OCI-LY3 (cell line): ENCODE results near the gene ACSF3.

Experiments used
- EZH2phosphoT487 ChIP-seq: fragments of 200-600 bp; shearing (Covaris generic); IDR thresholded peaks from 2 replicates; pipeline ENCODE4 v1.6.1; 2018; ENCODE audit warnings: antibody characterized with exemption, mixed run types, low read depth
- TF ChIP-seq, protein P1 (sequence below): fragments of 200-600, 300-600 bp; sonication (generic); IDR thresholded peaks from 2 replicates; pipeline ENCODE4 v1.5.1; 2014; ENCODE audit warnings: antibody characterized with exemption, low read length, low read depth

DNA sequence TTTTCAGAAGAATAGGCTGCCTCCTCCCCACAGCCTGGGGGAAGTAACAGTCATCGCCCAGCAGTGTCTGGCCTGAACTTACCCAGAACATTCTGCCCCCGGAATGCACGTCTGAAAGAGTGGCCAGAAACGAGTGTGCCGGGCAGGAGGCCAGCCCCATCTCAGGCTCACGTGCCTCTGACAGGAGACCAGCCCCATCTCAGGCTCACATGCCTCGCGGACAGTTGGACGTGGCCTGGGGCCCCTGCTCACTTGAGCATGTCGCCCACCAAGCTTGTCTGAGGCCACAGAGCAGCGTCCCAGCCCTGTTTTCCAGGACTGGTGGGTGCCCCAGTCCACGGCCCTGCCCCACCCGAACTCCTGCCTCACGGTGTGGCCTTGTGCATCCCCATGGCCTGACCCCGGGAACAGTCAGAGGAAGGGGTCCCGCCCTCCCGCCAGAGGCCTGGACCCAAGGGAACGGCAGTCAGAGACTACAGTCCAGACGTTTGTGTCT lies 61.6 kb downstream of the ACSF3 start:
- TF ChIP-seq, protein P1, sequence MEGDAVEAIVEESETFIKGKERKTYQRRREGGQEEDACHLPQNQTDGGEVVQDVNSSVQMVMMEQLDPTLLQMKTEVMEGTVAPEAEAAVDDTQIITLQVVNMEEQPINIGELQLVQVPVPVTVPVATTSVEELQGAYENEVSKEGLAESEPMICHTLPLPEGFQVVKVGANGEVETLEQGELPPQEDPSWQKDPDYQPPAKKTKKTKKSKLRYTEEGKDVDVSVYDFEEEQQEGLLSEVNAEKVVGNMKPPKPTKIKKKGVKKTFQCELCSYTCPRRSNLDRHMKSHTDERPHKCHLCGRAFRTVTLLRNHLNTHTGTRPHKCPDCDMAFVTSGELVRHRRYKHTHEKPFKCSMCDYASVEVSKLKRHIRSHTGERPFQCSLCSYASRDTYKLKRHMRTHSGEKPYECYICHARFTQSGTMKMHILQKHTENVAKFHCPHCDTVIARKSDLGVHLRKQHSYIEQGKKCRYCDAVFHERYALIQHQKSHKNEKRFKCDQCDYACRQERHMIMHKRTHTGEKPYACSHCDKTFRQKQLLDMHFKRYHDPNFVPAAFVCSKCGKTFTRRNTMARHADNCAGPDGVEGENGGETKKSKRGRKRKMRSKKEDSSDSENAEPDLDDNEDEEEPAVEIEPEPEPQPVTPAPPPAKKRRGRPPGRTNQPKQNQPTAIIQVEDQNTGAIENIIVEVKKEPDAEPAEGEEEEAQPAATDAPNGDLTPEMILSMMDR: no peak
- TF ChIP-seq EZH2phosphoT487: no peak
